Ovary (tissue), 9 donors: ENCODE data around the gene HOPX. TPM values are rescaled to one million over a fixed set of nuclear protein-coding genes. Genes with fewer than 3 reads are reported as not detected.
"Not testable (repeated sequence)": the region's sequence is repeated elsewhere in the genome, so short reads cannot be mapped to it uniquely, and the experiment has no call there.

Experiments
- DNase-seq, 5 donors: peaks; one replicate each; pipeline ENCODE4 v3.0.0-alpha.2; 2019 to 2020
- H3K27ac ChIP-seq, 2 donors: fragments of 200-600 bp; one replicate each; pipeline versions ENCODE4 v1.5.1 to v1.8.0; 2019 to 2022
- H3K27me3 ChIP-seq: fragments of 200-600 bp; one replicate; pipeline ENCODE4 v1.8.0; 2022
- H3K36me3 ChIP-seq: fragments of 200-600 bp; sonication (generic); one replicate; pipeline ENCODE4 v1.5.1; 2019
- H3K4me1 ChIP-seq: one replicate; pipeline ENCODE4 v1.8.1; 2013; ENCODE audit warnings: mild to moderate bottlenecking, moderate library complexity; ENCODE audit not compliant: insufficient read depth
- H3K4me3 ChIP-seq: fragments of 200-600 bp; sonication (generic); one replicate; pipeline ENCODE4 v1.5.1; 2017
- H3K9me3 ChIP-seq, 2 donors: fragments of 200-600 bp in 1 of 2; sonication (generic) in 1 of 2; one replicate each; pipeline versions ENCODE4 v1.5.1 to v1.8.1; 2013 to 2019; ENCODE audit warnings: mild to moderate bottlenecking in 1 of 2, moderate library complexity in 1 of 2
- EP300 ChIP-seq: sonication (generic); formaldehyde crosslinking; IDR thresholded peaks from one replicate; pipeline ENCODE4 v1.6.1; 2017; ENCODE audit warnings: antibody characterized with exemption
- POLR2A ChIP-seq: fragments of 450-650 bp; IDR thresholded peaks from one replicate; pipeline ENCODE4 v1.6.1; 2017; ENCODE audit warnings: antibody characterized with exemption, mild to moderate bottlenecking, moderate library complexity
- WGBS, 3 donors: extraction: QIAGEN DNeasy Blood & Tissue Kit in 1 of 3; methylation state at CpG; one replicate each; pipeline versions ENCODE4 v1.1.5 to v1.1.7; 2013 to 2017; 5-methylcytosine and 5-hydroxymethylcytosine counted together
- intact Hi-C, 4 donors: fragments of 100-400 bp; cut with DNase I; formaldehyde crosslinking; loops; one replicate each; pipeline versions ENCODE4 v1.11.0 to v1.15.1; 2022 to 2023
- polyA plus RNA-seq, 2 donors: library from polyadenylated mRNA; stranded (reverse); fragments of 200-250 nt in 1 of 2; fragments of 350-450 nt in 1 of 2; fragmentation: Illumina TruSeq in 1 of 2; extraction: RNeasy Lipid Tissue Mini Kit (QIAGEN cat#74804) in 1 of 2; gene quantifications; one replicate each; pipeline ENCODE4 v1.2.3, GENCODE V29; 2013 to 2014
- total RNA-seq, 7 donors: library from RNA; depleted of rRNA in 2 of 7; stranded (reverse); fragments of >200 nt in 2 of 7; fragmentation: NEBNext Ultra II Directional in 3 of 7; extraction: Animal tissue kit (Norgen Biotek cat#: 25700) in 3 of 7; gene quantifications; one replicate each; pipeline versions ENCODE4 v1.1.0 to v1.2.4, GENCODE V29; 2016 to 2023
- TF ChIP-seq, protein P1 (sequence below), 3 donors: fragments of 450-650 bp in 2 of 3; fragments of 200-600 bp in 1 of 3; IDR thresholded peaks; one replicate each; pipeline versions ENCODE4 v1.5.1 to v1.8.0; 2016 to 2022; ENCODE audit warnings: antibody characterized with exemption in 3 of 3, mild to moderate bottlenecking in 1 of 3
- donor health status: DM: no; HTN: no; CAD: no; lungs with moderate emphysema.
- donor health status: DM: no; HTN: no; CAD: no.
- donor health status: Bipolar disorder and iron deficiency.
- donor health status: DM: yes; HTN: yes; CAD: no.
- donor health status: DM: no; HTN: no; CAD: no.
- donor health status: DM: yes; HTN: yes; CAD: no.

HOPX gene
- total and polyA plus RNA-seq, 9 donors = 2.1 to 22.2 (median 8.8) TPM

- no peak for DNase-seq
- Histone ChIP-seq H3K4me1 (no peaks in the 10 kb centered on the region), H3K9me3 (no peaks in the 10 kb centered on the region), H3K36me3 (no peaks in the 10 kb centered on the region), H3K27ac (no peak overlapping the region), H3K4me3 (no peak overlapping the region), H3K27me3 (no peaks in the 10 kb centered on the region)
- TF ChIP-seq EP300 = no peak
- TF ChIP-seq POLR2A = no peak
- TF ChIP-seq, protein P1, sequence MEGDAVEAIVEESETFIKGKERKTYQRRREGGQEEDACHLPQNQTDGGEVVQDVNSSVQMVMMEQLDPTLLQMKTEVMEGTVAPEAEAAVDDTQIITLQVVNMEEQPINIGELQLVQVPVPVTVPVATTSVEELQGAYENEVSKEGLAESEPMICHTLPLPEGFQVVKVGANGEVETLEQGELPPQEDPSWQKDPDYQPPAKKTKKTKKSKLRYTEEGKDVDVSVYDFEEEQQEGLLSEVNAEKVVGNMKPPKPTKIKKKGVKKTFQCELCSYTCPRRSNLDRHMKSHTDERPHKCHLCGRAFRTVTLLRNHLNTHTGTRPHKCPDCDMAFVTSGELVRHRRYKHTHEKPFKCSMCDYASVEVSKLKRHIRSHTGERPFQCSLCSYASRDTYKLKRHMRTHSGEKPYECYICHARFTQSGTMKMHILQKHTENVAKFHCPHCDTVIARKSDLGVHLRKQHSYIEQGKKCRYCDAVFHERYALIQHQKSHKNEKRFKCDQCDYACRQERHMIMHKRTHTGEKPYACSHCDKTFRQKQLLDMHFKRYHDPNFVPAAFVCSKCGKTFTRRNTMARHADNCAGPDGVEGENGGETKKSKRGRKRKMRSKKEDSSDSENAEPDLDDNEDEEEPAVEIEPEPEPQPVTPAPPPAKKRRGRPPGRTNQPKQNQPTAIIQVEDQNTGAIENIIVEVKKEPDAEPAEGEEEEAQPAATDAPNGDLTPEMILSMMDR (IDR thresholded peaks at IDR 0.05) = no peak
- WGBS, 3 donors = 16 to 30% (median 18%) methylated on average over 4 of the region's 4 CpGs
- intact Hi-C loops = no loop called here
These were observed 62.4 kb downstream of the HOPX start for GRCh38 chr4:56618734-56619133.

- Histone ChIP-seq H3K36me3 (no peaks in the 10 kb centered on the region), H3K27ac (no peak overlapping the region), H3K4me1 (no peaks in the 10 kb centered on the region), H3K4me3 (no peak overlapping the region), H3K9me3 (no peaks in the 10 kb centered on the region), H3K27me3 (no peaks in the 10 kb centered on the region)
- intact Hi-C loops = no loop called here
- WGBS, 3 donors = 86 to 91% (median 87%) methylated on average over 5 of the region's 5 CpGs
- TF ChIP-seq, protein P1 (IDR thresholded peaks at IDR 0.05) = no peak
- TF ChIP-seq EP300 (no peak), POLR2A (no peak)
- no peak for DNase-seq
These were observed 67.8 kb downstream of the HOPX start for GRCh38 chr4:56613101-56613862.

GRCh38 chr4:56612282-56612681, 68.8 kb downstream of the HOPX start:
- Histone ChIP-seq H3K27ac (no peak overlapping the region), H3K4me1 (no peaks in the 10 kb centered on the region), H3K4me3 (no peak overlapping the region), H3K27me3 (no peaks in the 10 kb centered on the region), H3K36me3 (no peaks in the 10 kb centered on the region), H3K9me3 (no peaks in the 10 kb centered on the region)
- TF ChIP-seq POLR2A = no peak
- TF ChIP-seq EP300 = no peak
- 85 to 90% (median 88%) methylated on average over 11 of the region's 11 CpGs for WGBS, 3 donors
- intact Hi-C loops = no loop called here
- DNase-seq = no peak

GRCh38 chr4:56611501-56611900, 69.6 kb downstream of the HOPX start:
- intact Hi-C loops = no loop called here
- no peak overlapping the region for H3K27ac ChIP-seq
- no peaks in the 10 kb centered on the region for H3K9me3 ChIP-seq
- TF ChIP-seq POLR2A (no peak), EP300 (no peak)
- TF ChIP-seq, protein P1 (IDR thresholded peaks at IDR 0.05) = no peak
- no peaks in the 10 kb centered on the region for H3K27me3 ChIP-seq
- no peak overlapping the region for H3K4me3 ChIP-seq
- 84 to 92% (median 88%) methylated on average over 2 of the region's 2 CpGs for WGBS, 3 donors
- H3K36me3 ChIP-seq = no peaks in the 10 kb centered on the region
- no peak for DNase-seq
- no peaks in the 10 kb centered on the region for H3K4me1 ChIP-seq

DNA sequence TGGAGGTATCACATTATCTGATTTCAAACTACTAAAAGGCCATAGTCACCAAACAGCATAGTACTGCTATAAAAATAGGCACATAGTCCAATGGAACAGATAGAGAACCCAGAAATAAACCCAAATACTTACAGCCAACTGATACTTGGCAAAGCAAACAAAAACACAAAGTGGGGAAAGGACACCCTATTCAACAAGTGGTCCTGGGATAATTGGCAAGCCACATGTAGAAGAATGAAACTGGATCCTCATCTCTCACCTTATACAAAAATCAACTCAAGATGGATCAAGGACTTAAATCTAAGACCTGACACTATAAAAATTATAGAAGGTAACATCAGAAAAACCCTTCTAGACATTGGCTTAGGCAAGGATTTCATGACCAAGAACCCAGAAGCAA, 70.9 kb downstream of the HOPX start:
- DNase-seq, H3K4me1 ChIP-seq, H3K9me3 ChIP-seq, H3K4me3 ChIP-seq, H3K27me3 ChIP-seq, intact Hi-C loops, H3K36me3 ChIP-seq, H3K27ac ChIP-seq: not testable (repeated sequence)
